Stimulated activated naive B cell treated with anti-CD40 and anti-IgM and Interleukin-4, amounts not matched to agents 10 μg/mL and 1 μg/mL and 100 μg/mL, for 72 hours (primary cell): ENCODE data around the gene CAT.
"Not testable (repeated sequence)": the region's sequence is repeated elsewhere in the genome, so short reads cannot be mapped to it uniquely, and the experiment has no call there.

Experiments used
- ATAC-seq, 2 donors: fragments of 150-1000 bp; cut with Tn5 transposase; replicated peaks; 2 replicates each; pipeline ENCODE4 v1.10.0; 2021; ENCODE audit warnings: moderate library complexity in 1 of 2
- DNase-seq: peaks from one replicate; pipeline ENCODE4 v3.0.0; 2021
- H3K27ac Mint-ChIP-seq: one replicate; pipeline ENCODE4 v1.8.0; 2022; ENCODE audit warnings: mild to moderate bottlenecking, mixed read lengths
- H3K27me3 Mint-ChIP-seq, 2 donors: one replicate each; pipeline ENCODE4 v1.8.0; 2022; ENCODE audit warnings: mixed read lengths in 2 of 2
- H3K36me3 Mint-ChIP-seq, 2 donors: one replicate each; pipeline ENCODE4 v1.8.0; 2022; ENCODE audit warnings: mixed read lengths in 2 of 2, mild to moderate bottlenecking in 1 of 2
- H3K4me1 Mint-ChIP-seq, 2 donors: one replicate each; pipeline ENCODE4 v1.8.0; 2022; ENCODE audit warnings: mixed read lengths in 2 of 2, mild to moderate bottlenecking in 1 of 2
- H3K4me3 Mint-ChIP-seq, 2 donors: one replicate each; pipeline ENCODE4 v1.8.0; 2022; ENCODE audit warnings: mild to moderate bottlenecking in 2 of 2, mixed read lengths in 2 of 2, moderate library complexity in 1 of 2
- H3K9me3 Mint-ChIP-seq, 2 donors: one replicate each; pipeline ENCODE4 v1.8.0; 2022; ENCODE audit warnings: mixed read lengths in 2 of 2, mild to moderate bottlenecking in 1 of 2

CAT gene

DNA sequence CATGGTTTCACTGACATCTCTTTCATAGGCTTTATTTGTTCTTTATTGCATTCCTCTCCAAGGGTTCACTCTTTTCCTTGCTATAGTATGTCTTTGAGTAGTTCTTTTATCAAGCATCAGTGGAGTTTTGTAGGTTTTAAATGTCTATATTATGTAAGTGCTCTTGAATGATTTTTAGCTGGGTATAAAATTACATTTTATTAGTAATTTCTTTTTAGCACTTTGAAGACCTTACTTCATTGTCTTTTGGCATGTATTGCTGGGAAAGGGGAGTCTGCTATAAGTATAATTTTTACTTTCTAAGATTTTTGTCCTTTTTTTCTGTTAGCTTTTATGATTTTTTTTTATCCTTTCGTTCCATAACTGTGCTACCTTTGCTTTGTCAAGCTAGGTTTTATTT is 25.5 kb upstream of the CAT start:
- no peak for ATAC-seq
- H3K36me3 Mint-ChIP-seq, result peaks cover 14 to 16% of the 10 kb centered on the region in 2 donors

DNA sequence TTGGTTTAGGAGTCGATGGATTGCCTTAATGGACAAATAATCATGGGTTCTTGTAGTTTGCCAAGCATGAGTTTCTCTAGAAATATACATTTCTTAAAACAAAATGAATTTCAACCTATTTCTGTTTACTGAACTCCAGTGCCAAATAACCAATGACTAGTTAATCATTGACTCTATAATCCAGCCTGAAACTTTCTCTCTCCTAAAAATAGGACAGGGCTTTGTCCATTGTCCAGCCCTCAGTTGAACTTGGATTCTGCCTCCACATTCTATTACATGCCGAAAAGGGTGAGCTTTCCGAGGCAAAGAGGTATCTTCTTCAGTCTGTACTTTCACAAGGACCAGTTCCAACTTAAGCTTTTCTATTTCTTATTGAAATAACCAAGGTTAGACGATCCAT is 23.2 kb upstream of the CAT start:
- no peak for ATAC-seq
- H3K27me3 Mint-ChIP-seq, result peaks cover 12 to 14% of the 10 kb centered on the region in 2 donors

More for the DNA sequence above, 25.5 kb upstream of the CAT start:
- Mint-ChIP-seq H3K9me3 (peaks cover 13 to 18% of the 10 kb centered on the region in 2 donors), H3K27ac (no peak overlapping the region), H3K4me3 (no peak overlapping the region), H3K4me1 (no peaks in the 10 kb centered on the region), H3K27me3 (peaks cover 14 to 19% of the 10 kb centered on the region in 2 donors)
- no peak for DNase-seq

DNA sequence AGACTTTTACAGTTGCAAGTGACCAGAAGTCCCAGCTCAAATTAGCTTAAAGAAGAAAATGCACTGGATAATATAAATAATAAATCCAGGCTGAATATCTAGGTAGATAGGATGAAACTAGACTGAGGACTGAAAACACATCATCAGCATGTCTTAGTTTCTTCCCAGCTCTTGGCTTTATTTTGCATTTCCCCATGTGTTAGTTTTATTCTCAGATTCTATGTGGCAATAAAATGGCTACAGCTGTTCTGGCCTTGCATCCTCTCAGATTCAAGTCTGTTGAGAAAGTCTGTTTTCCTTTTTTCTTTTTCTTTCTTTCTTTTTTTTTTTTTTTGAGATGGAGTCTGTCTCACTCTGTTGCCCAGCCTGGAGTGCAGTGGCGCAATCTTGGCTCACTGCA is 22.6 kb upstream of the CAT start:
- no peak overlapping the region for H3K27ac Mint-ChIP-seq
- H3K4me3 Mint-ChIP-seq, result no peak overlapping the region
- no peak for ATAC-seq
- no peaks in the 10 kb centered on the region for H3K4me1 Mint-ChIP-seq
- peaks cover 9 to 16% of the 10 kb centered on the region in 2 donors for H3K27me3 Mint-ChIP-seq
- peaks cover 13 to 18% of the 10 kb centered on the region in 2 donors for H3K9me3 Mint-ChIP-seq
- H3K36me3 Mint-ChIP-seq, result peaks cover 14 to 16% of the 10 kb centered on the region in 2 donors
- DNase-seq, result no peak

More for the DNA sequence above, 23.2 kb upstream of the CAT start:
- Mint-ChIP-seq H3K4me3 (no peak overlapping the region), H3K4me1 (no peaks in the 10 kb centered on the region), H3K36me3 (peaks cover 14 to 16% of the 10 kb centered on the region in 2 donors), H3K27ac (no peak overlapping the region), H3K9me3 (peaks cover 13 to 18% of the 10 kb centered on the region in 2 donors)
- DNase-seq, result no peak

DNA sequence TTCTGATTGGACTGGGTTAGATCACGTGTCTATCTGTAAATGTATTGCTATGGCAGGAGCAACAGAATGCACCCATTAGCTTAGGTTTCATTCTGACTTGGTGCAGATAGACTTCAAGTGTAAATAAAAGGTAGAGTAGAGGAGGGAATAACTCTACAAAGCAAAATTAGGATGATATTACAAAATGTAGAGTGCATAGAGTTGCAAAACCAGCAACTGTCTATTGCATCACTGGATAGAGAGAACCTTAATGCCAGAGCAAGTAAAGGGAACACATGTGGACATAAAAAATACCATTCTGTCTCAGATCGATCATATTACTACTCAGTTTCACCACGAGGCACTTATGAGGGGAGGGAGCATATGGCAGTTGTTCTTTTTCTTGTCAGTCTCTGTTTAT is 22.0 kb upstream of the CAT start:
- ATAC-seq, result no peak
- Mint-ChIP-seq H3K4me3 (no peak overlapping the region), H3K27me3 (peaks cover 8 to 16% of the 10 kb centered on the region in 2 donors), H3K4me1 (no peaks in the 10 kb centered on the region), H3K9me3 (peaks cover 13 to 17% of the 10 kb centered on the region in 2 donors), H3K36me3 (peaks cover 12 to 15% of the 10 kb centered on the region in 2 donors), H3K27ac (no peak overlapping the region)
- no peak for DNase-seq

DNA sequence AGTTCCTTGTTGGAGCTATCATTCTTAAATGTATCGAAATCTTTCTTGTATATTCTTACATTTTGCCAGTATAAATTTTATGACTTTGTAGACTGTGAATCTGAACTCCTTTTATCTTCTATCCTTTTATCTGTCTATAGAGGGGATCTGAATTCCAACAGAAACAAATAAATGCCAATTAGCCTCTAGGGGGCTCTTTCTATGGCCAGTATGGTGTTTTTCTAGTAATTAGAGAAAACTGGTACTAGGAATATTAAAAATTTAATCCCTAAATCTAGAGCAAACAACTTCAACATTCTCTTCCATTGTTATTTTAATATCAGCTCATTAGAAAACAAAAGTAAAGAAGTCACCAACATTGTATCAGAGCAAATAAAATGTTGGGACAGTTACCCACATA is 21.5 kb upstream of the CAT start:
- no peak overlapping the region for H3K4me3 Mint-ChIP-seq
- H3K27me3 Mint-ChIP-seq, result peaks cover 13 to 20% of the 10 kb centered on the region in 2 donors
- H3K9me3 Mint-ChIP-seq, result peaks cover 13 to 16% of the 10 kb centered on the region in 2 donors
- H3K27ac Mint-ChIP-seq, result no peak overlapping the region
- H3K36me3 Mint-ChIP-seq, result peaks cover 10 to 13% of the 10 kb centered on the region in 2 donors
- ATAC-seq (no peak), DNase-seq (no peak)
- H3K4me1 Mint-ChIP-seq, result peaks cover 1 to 3% of the 10 kb centered on the region in 2 donors

DNA sequence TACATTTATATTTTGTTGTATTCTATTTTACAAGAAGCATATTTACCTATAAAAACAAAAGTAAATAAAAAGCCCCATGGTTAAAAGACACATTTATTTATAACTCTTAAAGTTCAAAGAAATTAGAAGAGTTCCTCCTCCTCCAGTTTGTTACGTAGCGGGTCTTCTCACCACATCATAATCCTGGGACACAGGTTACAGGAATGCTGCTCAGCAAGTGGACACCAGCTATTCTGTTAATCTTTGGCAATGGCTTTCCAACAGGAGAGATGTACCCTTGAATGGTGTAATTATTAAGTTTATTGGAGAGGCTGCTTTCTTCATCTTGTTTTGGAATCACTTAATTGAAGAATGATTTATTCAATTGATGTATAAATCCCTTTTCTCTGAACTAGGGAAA is 19.6 kb upstream of the CAT start:
- ATAC-seq (no peak), DNase-seq (no peak)
- H3K27ac Mint-ChIP-seq, result no peak overlapping the region
- H3K27me3 Mint-ChIP-seq, result peaks cover 14% of the 10 kb centered on the region in 2 donors
- peaks cover under 1 to 4% of the 10 kb centered on the region in 2 donors for H3K9me3 Mint-ChIP-seq
- no peak overlapping the region for H3K4me3 Mint-ChIP-seq
- H3K4me1 Mint-ChIP-seq, result peaks cover 2 to 6% of the 10 kb centered on the region in 2 donors
- peaks cover 6% of the 10 kb centered on the region in 2 donors for H3K36me3 Mint-ChIP-seq

DNA sequence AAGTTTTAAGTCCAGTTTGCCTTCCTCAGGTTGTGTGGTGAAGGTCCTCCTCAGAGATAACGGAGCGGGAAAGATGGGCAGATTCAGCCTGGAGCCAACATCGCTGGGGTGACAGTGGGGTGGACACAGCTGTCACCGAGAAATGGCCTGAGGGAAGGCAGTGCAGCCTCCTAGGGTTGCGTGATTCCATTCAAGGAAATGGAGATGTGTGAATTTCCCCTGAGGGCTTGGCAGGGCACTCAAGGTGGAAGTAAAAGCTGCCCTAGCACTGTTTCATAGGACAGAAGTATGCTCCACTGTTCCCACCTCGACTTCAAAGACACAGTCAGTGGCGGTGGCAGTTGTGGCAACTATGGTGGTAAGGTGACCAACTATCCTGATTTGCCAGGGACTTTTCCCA is 15.4 kb upstream of the CAT start:
- Mint-ChIP-seq H3K27me3 (peaks cover 7 to 14% of the 10 kb centered on the region in 2 donors), H3K4me3 (no peak overlapping the region), H3K27ac (no peak overlapping the region), H3K9me3 (no peaks in the 10 kb centered on the region), H3K4me1 (peaks cover 2 to 6% of the 10 kb centered on the region in 2 donors), H3K36me3 (no peaks in the 10 kb centered on the region)
- ATAC-seq (no peak), DNase-seq (no peak)

DNA sequence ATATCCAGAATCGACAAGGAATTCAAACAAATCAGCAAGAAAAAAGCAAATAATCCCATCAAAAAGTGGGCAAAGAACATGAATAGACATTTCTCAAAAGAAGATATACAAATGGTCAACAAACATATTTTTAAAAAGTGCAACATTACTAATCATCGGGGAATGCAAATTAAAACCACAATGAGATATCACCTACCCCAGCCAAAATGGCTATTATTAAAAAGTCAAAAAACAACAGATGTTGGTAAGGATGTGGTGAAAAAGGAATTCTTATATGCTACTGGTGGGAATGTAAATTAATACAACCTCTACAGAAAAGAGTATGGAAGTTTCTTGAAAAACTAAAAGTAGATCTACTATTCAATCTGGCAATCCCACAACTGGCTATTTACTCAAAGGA is 13.9 kb upstream of the CAT start:
- not testable (repeated sequence) for H3K27ac Mint-ChIP-seq, H3K4me1 Mint-ChIP-seq
- H3K27me3 Mint-ChIP-seq, result peaks cover 7 to 14% of the 10 kb centered on the region in 2 donors

DNA sequence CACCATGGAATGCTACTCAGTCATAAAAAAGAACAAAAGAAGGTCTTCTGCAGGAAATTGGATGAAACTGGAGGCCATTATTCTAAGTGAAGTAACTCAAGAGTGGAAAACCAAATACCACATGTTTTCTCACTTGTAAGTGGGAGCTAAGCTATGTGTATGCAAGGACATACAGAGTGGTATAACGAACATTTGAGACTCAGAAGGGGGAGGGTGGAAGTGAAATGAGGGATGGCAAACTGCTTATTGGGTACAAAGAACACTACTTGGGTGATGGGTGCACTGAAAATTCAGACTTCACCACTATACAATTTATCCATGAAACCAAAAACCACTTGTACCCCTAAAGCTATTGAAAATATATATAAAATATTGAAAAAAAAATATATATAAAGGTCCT is 13.4 kb upstream of the CAT start:
- H3K27me3 Mint-ChIP-seq, result peaks cover 7 to 12% of the 10 kb centered on the region in 2 donors
- no peaks in the 10 kb centered on the region for H3K36me3 Mint-ChIP-seq
- peaks cover 2 to 6% of the 10 kb centered on the region in 2 donors for H3K4me1 Mint-ChIP-seq
- ATAC-seq, result no peak
- no peak overlapping the region for H3K27ac Mint-ChIP-seq
- no peaks in the 10 kb centered on the region for H3K9me3 Mint-ChIP-seq
- no peak overlapping the region for H3K4me3 Mint-ChIP-seq
- DNase-seq, result no peak

More for the DNA sequence above, 13.9 kb upstream of the CAT start:
- not testable (repeated sequence) for DNase-seq, H3K36me3 Mint-ChIP-seq, H3K4me3 Mint-ChIP-seq, ATAC-seq, H3K9me3 Mint-ChIP-seq

DNA sequence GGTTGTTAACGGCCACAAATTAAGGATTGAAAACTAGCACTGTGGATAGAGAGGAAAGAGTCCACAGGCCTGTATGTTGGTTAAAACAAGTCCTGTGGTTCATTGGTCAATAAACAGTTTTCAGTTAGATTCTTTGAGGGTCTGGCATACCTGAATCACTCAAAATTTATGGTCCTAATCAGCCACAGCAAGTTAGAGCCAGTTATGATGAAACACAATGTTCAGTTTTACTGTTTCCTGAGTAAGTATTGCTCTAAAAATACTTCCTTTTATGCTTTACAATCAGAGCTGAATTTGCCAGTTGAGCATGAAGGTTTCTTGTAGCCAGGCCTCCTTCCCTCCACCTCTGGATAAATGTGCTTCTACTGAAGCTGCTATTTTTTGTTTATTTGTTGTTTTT is 12.9 kb upstream of the CAT start:
- Mint-ChIP-seq H3K4me3 (no peak overlapping the region), H3K4me1 (peaks cover 2 to 6% of the 10 kb centered on the region in 2 donors), H3K36me3 (no peaks in the 10 kb centered on the region), H3K9me3 (no peaks in the 10 kb centered on the region), H3K27me3 (peaks cover 7% of the 10 kb centered on the region in 2 donors), H3K27ac (no peak overlapping the region)
- no peak for DNase-seq
- ATAC-seq, result no peak

DNA sequence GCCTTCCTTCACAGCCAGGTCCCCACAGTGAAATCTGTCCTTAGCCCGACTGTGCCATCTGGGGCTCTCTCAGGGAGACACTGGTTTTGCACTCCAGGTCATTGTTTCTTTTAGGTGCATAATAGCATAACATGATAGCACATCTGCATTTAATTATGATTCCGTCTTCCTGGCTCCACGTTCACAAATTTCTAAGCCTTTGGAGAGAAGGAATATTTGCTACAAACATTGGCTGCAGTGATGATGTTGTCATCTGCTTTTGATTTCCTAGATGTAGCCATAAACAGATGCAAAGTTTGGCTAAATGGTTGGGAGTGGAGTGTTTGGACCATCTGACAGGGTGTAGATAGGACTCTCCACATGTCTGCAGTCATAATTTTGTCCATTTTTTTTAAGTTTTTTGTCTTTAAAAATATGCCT is 12.0 kb upstream of the CAT start:
- Mint-ChIP-seq H3K36me3 (no peaks in the 10 kb centered on the region), H3K4me3 (no peak overlapping the region), H3K27me3 (peaks cover 6% of the 10 kb centered on the region in 2 donors)

DNA sequence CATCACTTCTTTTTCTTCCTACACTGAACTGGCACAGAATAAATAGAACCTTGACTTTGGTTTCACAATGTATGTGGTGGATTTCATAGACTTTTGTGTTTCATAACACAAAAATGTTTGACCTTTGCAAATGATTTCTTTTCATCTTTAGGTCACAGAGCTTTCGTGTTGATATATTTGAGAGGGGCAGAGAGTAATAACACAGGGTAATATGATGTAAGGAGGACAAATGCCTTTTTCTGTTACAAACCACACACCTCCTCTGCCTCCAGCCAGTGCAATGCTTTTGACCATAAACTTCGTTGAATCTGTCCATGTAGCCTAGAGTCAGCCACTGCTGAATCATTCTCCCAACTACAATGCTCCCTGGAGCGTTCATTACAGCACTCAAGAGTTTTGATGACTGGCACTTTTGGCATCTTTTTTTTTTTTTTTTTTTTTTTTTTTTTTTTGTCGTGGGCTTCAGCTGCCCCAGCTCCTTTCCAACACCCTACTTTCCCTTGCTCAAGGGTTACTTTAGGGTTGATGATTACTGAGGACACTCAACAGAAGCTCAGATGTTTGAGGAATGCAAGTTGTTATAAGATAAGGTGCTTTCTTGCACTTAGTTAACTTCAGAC is 11.4 kb upstream of the CAT start:
- no peaks in the 10 kb centered on the region for H3K36me3 Mint-ChIP-seq
- H3K4me1 Mint-ChIP-seq, result peaks cover 0 to 2% of the 10 kb centered on the region in 2 donors
- no peak overlapping the region for H3K4me3 Mint-ChIP-seq
- ATAC-seq (no peak), DNase-seq (no peak)
- peaks cover under 1 to 2% of the 10 kb centered on the region in 2 donors for H3K27me3 Mint-ChIP-seq
- H3K9me3 Mint-ChIP-seq, result no peaks in the 10 kb centered on the region
- H3K27ac Mint-ChIP-seq, result no peak overlapping the region

More for the DNA sequence above, 12.0 kb upstream of the CAT start:
- H3K9me3 Mint-ChIP-seq, result no peaks in the 10 kb centered on the region
- no peak overlapping the region for H3K27ac Mint-ChIP-seq
- ATAC-seq (no peak), DNase-seq (no peak)
- H3K4me1 Mint-ChIP-seq, result peaks cover 2 to 6% of the 10 kb centered on the region in 2 donors

DNA sequence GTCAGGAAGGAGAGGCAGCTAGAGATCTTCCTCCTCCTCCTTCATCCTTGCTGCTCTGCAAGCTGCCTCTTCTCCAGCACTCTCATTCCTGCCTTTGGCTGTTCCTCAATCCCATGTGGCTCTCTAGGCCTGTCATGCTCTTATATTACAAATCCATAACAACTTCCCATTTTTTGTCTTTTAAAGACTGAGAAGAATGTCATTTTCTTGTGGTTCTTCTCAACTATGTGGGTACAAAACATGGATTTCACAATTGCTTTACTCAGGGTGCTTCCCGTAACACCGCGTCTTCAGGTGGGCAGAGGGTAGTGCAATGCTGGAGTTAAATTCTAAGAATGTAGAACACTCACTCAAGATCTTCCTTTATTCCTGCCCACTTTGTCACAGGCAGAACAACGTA is 6.8 kb upstream of the CAT start:
- Mint-ChIP-seq H3K9me3 (no peaks in the 10 kb centered on the region), H3K36me3 (no peaks in the 10 kb centered on the region), H3K4me1 (peaks cover 0 to 6% of the 10 kb centered on the region in 2 donors), H3K27ac (peak overlapping the region; percentile 16), H3K27me3 (no peaks in the 10 kb centered on the region), H3K4me3 (no peak overlapping the region)
- DNase-seq (no peak), ATAC-seq (no peak)

DNA sequence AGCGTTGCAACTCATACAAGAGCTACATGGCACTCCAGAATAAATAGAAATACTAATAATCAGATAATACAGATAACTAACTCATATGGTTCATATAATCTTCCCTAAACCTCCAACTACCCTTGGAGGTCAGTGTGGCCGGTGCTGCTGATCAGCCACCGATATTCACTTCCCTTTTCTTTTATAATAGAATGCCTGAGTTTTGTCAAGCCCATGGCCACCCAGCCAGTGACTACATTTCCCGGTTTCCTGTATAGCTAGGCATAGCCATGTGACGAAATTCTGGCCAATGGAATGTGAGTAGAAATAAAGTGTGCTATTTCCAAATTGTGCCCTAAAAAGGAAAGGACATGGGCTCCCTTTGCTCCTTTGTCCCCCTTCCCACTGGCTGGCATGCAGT is 5.9 kb upstream of the CAT start:
- no peak for ATAC-seq
- Mint-ChIP-seq H3K4me3 (no peak overlapping the region), H3K4me1 (peaks cover 0 to 6% of the 10 kb centered on the region in 2 donors), H3K36me3 (no peaks in the 10 kb centered on the region), H3K27me3 (no peaks in the 10 kb centered on the region), H3K27ac (no peak overlapping the region), H3K9me3 (no peaks in the 10 kb centered on the region)
- no peak for DNase-seq

DNA sequence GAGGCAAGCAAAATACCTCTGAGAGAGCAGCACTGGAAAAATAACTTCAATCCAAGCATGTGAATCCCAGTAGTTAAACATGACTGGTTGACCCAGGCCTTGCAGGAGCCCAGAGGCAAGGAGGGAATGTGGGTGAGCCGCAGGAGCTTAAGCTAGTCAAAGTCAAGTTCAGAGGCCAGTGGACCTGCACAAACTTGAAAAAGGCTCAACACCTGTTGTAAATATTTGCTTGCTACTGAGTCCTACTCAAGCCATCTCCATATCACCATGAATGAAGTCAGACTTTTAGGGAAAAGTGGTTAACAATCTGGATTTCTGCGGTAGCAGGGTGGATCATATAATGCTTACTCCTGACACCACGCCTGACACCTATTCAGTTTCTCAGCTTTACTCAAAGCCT is 4.8 kb upstream of the CAT start:
- ATAC-seq, result no peak
- H3K36me3 Mint-ChIP-seq, result no peaks in the 10 kb centered on the region
- H3K27me3 Mint-ChIP-seq, result no peaks in the 10 kb centered on the region
- no peaks in the 10 kb centered on the region for H3K9me3 Mint-ChIP-seq
- H3K27ac Mint-ChIP-seq, result no peak overlapping the region
- H3K4me3 Mint-ChIP-seq, result no peak overlapping the region
- DNase-seq, result no peak
- peaks cover 0 to 6% of the 10 kb centered on the region in 2 donors for H3K4me1 Mint-ChIP-seq
